GM12878 (cell line): Measurements from ENCODE around the gene ZBTB5. TPM values are rescaled to one million over a fixed set of nuclear protein-coding genes. Genes with fewer than 3 reads are reported as not detected.
A peak's percentile ranks its signal among the peaks of the same experiment; 100 is the strongest.

ENCODE experiments used
- ATAC-seq: fragments of 200-7000 bp; cut with Tn5 transposase; 3 replicates; pipeline ENCODE4 v1.9.1; 2020; ENCODE audit warnings: mild to moderate bottlenecking, moderate library complexity
- BruUV-seq: library from RNA; stranded (reverse); fragments of 400-500 nt; replicated peaks from 2 replicates; lab custom pipeline; 2021; lab: Mats Ljungman, UMichigan
- CTCF ChIA-PET: fragments of 300-600 bp; sonication (Branson Sonifier 250); formaldehyde crosslinking; extraction: SDS; loops from one replicate; lab custom pipeline; 2021; ENCODE audit warnings: inconsistent platforms; lab: Yijun Ruan, JAX
- POLR2A ChIA-PET: fragments of 350-600 bp; formaldehyde crosslinking; extraction: SDS; loops from one replicate; lab custom pipeline; 2021; ENCODE audit warnings: inconsistent platforms; lab: Charles Lee
- RAD21 ChIA-PET: fragments of 300-600 bp; sonication (Branson Sonifier 250); formaldehyde crosslinking; loops from one replicate; lab custom pipeline; 2023; ENCODE audit warnings: antibody characterized with exemption; ENCODE audit not compliant: unreplicated experiment; lab: Charles Lee
- SMC1A ChIA-PET: fragments of 300-600 bp; sonication (Branson Sonifier 250); formaldehyde crosslinking; loops from one replicate; lab custom pipeline; 2023; ENCODE audit not compliant: unreplicated experiment, uncharacterized antibody; lab: Charles Lee
- DNase-seq: peaks from one replicate; pipeline ENCODE4 v3.0.0-alpha.2; 2011; ENCODE audit warnings: low read depth, low spot score
- FAIRE-seq: peaks from 3 replicates; lab custom pipeline; 2011; peaks lifted over from hg19 to GRCh38; lab: Jason Lieb, UNC
- H2AFZ ChIP-seq: 2 replicates; pipeline ENCODE4 v1.6.0; 2011; ENCODE audit warnings: low read depth, low read length, control low read depth; ENCODE audit not compliant: control insufficient read depth
- H3K27ac ChIP-seq: 2 replicates; pipeline ENCODE4 v1.5.1; 2011; ENCODE audit warnings: control low read depth; ENCODE audit not compliant: control insufficient read depth, insufficient read depth
- H3K27me3 ChIP-seq, 2 experiments: replicated peaks in 1 of 2; 2 replicates each; pipeline versions ENCODE4 v1.6.0 to v1.6.1; 2011; ENCODE audit warnings: low read length in 1 of 2; ENCODE audit not compliant: control insufficient read depth in 2 of 2, insufficient read depth in 2 of 2
- H3K36me3 ChIP-seq, 2 experiments: 2 replicates each; pipeline ENCODE4 v1.5.1; 2011; ENCODE audit warnings: low read length in 1 of 2; ENCODE audit not compliant: control insufficient read depth in 2 of 2, insufficient read depth in 2 of 2
- H3K4me1 ChIP-seq: 2 replicates; pipeline ENCODE4 v1.6.1; 2011; ENCODE audit warnings: mild to moderate bottlenecking, low read length, moderate library complexity, mixed read lengths; ENCODE audit not compliant: control insufficient read depth, insufficient read depth
- H3K4me2 ChIP-seq: 2 replicates; pipeline ENCODE4 v1.6.0; 2011; ENCODE audit warnings: control low read depth; ENCODE audit not compliant: control insufficient read depth, insufficient read depth
- H3K4me3 ChIP-seq: fragments of 200-600 bp; sonication (generic); 2 replicates; pipeline ENCODE4 v1.5.1; 2016
- H3K79me2 ChIP-seq: 2 replicates; pipeline ENCODE4 v1.6.0; 2011; ENCODE audit warnings: low read length; ENCODE audit not compliant: control insufficient read depth, insufficient read depth
- H3K9ac ChIP-seq: 2 replicates; pipeline ENCODE4 v1.8.0; 2011; ENCODE audit warnings: low read length, control low read depth, mixed read lengths; ENCODE audit not compliant: control insufficient read depth, insufficient read depth
- H3K9me3 ChIP-seq: replicated peaks from 3 replicates; pipeline ENCODE4 v1.5.1; 2011; ENCODE audit warnings: mild to moderate bottlenecking, low read length; ENCODE audit not compliant: control insufficient read depth, insufficient read depth
- H4K20me1 ChIP-seq: 2 replicates; pipeline ENCODE4 v1.6.0; 2011; ENCODE audit not compliant: control insufficient read depth, insufficient read depth
- BRCA1 ChIP-seq: IDR thresholded peaks from 2 replicates; pipeline ENCODE4 v1.6.1; 2011; ENCODE audit warnings: low read depth, low read length, improper control_type of control experiment
- CREB1 ChIP-seq: IDR thresholded peaks from 2 replicates; pipeline ENCODE4 v1.6.1; 2012; ENCODE audit warnings: low read depth, mild to moderate bottlenecking, inconsistent platforms
- IRF4 ChIP-seq: IDR thresholded peaks from 2 replicates; pipeline ENCODE4 v1.6.1; 2011; ENCODE audit warnings: low read depth, low read length
- LARP7 ChIP-seq: fragments of 450-650 bp; IDR thresholded peaks from 2 replicates; pipeline ENCODE4 v1.6.1; 2017; ENCODE audit warnings: mild to moderate bottlenecking
- MAX ChIP-seq: IDR thresholded peaks from 2 replicates; pipeline ENCODE4 v1.6.1; 2012; ENCODE audit warnings: low read depth, low read length, improper control_type of control experiment
- MLLT1 ChIP-seq: fragments of 450-650 bp; IDR thresholded peaks from 2 replicates; pipeline ENCODE4 v1.6.1; 2016; ENCODE audit warnings: mild to moderate bottlenecking
- MTA2 ChIP-seq: fragments of 450-650 bp; IDR thresholded peaks from 2 replicates; pipeline ENCODE4 v1.6.1; 2016; ENCODE audit warnings: low read depth, mild to moderate bottlenecking, moderate library complexity
- MXI1 ChIP-seq: fragments of 150-350 bp; IDR thresholded peaks from 2 replicates; pipeline ENCODE4 v1.6.1; 2011; ENCODE audit warnings: low read depth, mild to moderate bottlenecking, inconsistent platforms, low read length, improper control_type of control experiment
- NBN ChIP-seq: fragments of 450-650 bp; IDR thresholded peaks from 2 replicates; pipeline ENCODE4 v1.6.1; 2016
- NFYA ChIP-seq: IDR thresholded peaks from 2 replicates; pipeline ENCODE4 v1.6.1; 2011; ENCODE audit warnings: low read depth, mild to moderate bottlenecking, low read length, improper control_type of control experiment, borderline replicate concordance
- PBX3 ChIP-seq: IDR thresholded peaks from 2 replicates; pipeline ENCODE4 v1.6.1; 2011; ENCODE audit warnings: mild to moderate bottlenecking, low read depth, low read length, moderate library complexity; ENCODE audit not compliant: insufficient replicate concordance
- RBBP5 ChIP-seq: fragments of 200-600 bp; sonication (generic); conservative IDR thresholded peaks from 2 replicates; pipeline ENCODE4 v1.6.1; 2016
- SIX5 ChIP-seq: IDR thresholded peaks from 2 replicates; pipeline ENCODE4 v1.6.1; 2011; ENCODE audit warnings: mild to moderate bottlenecking, low read depth, low read length, moderate library complexity; ENCODE audit not compliant: severe bottlenecking
- SPI1 ChIP-seq: IDR thresholded peaks from 2 replicates; pipeline ENCODE4 v1.6.1; 2011; ENCODE audit warnings: low read depth, mild to moderate bottlenecking, low read length, moderate library complexity, borderline replicate concordance; ENCODE audit not compliant: insufficient read depth
- USF2 ChIP-seq: IDR thresholded peaks from 2 replicates; pipeline ENCODE4 v1.6.1; 2011; ENCODE audit warnings: low read depth, low read length, improper control_type of control experiment, borderline replicate concordance
- ZNF687 ChIP-seq: fragments of 450-650 bp; IDR thresholded peaks from 2 replicates; pipeline ENCODE4 v1.6.1; 2017; ENCODE audit warnings: mild to moderate bottlenecking, moderate library complexity
- WGBS: methylation state at CpG from one replicate; pipeline ENCODE4 v1.1.6; 2016; ENCODE audit warnings: low lambda C conversion rate; ENCODE audit not compliant: insufficient replicate concordance, insufficient coverage; ENCODE audit errors: missing lambda C conversion rate; 5-methylcytosine and 5-hydroxymethylcytosine counted together
- in situ Hi-C: fragments of 300-500 bp; cut with MboI; formaldehyde crosslinking; loops from 9 replicates; pipeline ENCODE4 v1.14.3; 2018; ENCODE audit warnings: mixed read lengths
- intact Hi-C: fragments of 100-400 bp; cut with micrococcal nuclease; formaldehyde crosslinking; loops from one replicate; pipeline ENCODE4 v1.14.2; 2022; ENCODE audit not compliant: unreplicated experiment
- polyA plus RNA-seq, 11 experiments: library from polyadenylated mRNA; depleted of rRNA in 4 of 11; unstranded in 6 of 11; stranded (reverse) in 5 of 11; fragments of >200 nt; fragmentation: Nextera tagmentation in 4 of 11; fragmentation: Illumina TruSeq in 1 of 11; extraction: Ambion mirVana in 4 of 11; extraction: Trizol in 1 of 11; gene quantifications; 1 replicate in 1 of 11; 2 replicates in 10 of 11; pipeline versions ENCODE4 v1.2.1 to v1.2.3, GENCODE V29; 2011 to 2016; ENCODE audit warnings: inconsistent platforms in 2 of 11, missing spikeins in 2 of 11, low read depth in 1 of 11
- total RNA-seq, 4 experiments: library from RNA; depleted of rRNA in 3 of 4; stranded (reverse); fragments of >200 nt in 3 of 4; fragmentation: Illumina TruSeq in 1 of 4; extraction: Trizol in 1 of 4; gene quantifications; 2 replicates each; pipeline versions ENCODE4 v1.2.1 to v1.2.3, GENCODE V29; 2013 to 2021

The ZBTB5 gene
- total and polyA plus RNA-seq, 10 of the 15 experiments (the other 5 are each of a cell fraction or from before 2014, with no cell fraction given) = 1.4 to 32.5 (median 12.1) TPM

GRCh38 chr9:37395229-37395628 lies 70.0 kb downstream of the ZBTB5 start:
- H3K9ac ChIP-seq = no peak overlapping the region
- H3K4me2 ChIP-seq = no peak overlapping the region
- peaks cover 24% of the 10 kb centered on the region for H3K4me1 ChIP-seq
- H2AFZ ChIP-seq = peak overlapping the region; percentile 29; the same call in 1 of the 2 replicates
- no peaks in the 10 kb centered on the region for H3K36me3 ChIP-seq
- WGBS = 77% methylated on average over 12 of the region's 12 CpGs
- in situ Hi-C loops (no loop called here), intact Hi-C loops (no loop called here)
- no TSS peak for BruUV-seq
- no peaks in the 10 kb centered on the region; the same call in 2 of the 3 replicates for H3K9me3 ChIP-seq
- H4K20me1 ChIP-seq = no peaks in the 10 kb centered on the region
- DNase-seq (no peak), ATAC-seq (no peak), FAIRE-seq (no peak)
- RAD21 ChIA-PET = interaction anchor here (0.9 kb wide), 1 partner anchor 16 kb away, joined by 3 read pairs; no protein-coding TSS in a partner anchor
- CTCF ChIA-PET = interaction anchor here (1.4 to 2.4 kb wide), 4 partner anchors 12 to 16 kb away, joined by 3 to 17 read pairs (median 8); no protein-coding TSS in a partner anchor
- peaks cover 1% of the 10 kb centered on the region; the same call in 1 of the 2 replicates for H3K79me2 ChIP-seq
- SMC1A ChIA-PET = interaction anchor here (0.9 to 1.0 kb wide), 2 partner anchors 73 to 522 kb away, joined by 3 to 4 read pairs; no protein-coding TSS in a partner anchor
- H3K4me3 ChIP-seq = no peak overlapping the region
- no peaks in the 10 kb centered on the region for H3K27me3 ChIP-seq
- POLR2A ChIA-PET = interaction anchor here (1.1 to 2.5 kb wide), 3 partner anchors 7 to 18 kb away, joined by 3 to 8 read pairs (median 4); no protein-coding TSS in a partner anchor
- no peak overlapping the region for H3K27ac ChIP-seq
- no peak for TF ChIP-seq PBX3
- TF ChIP-seq NFYA = no peak
- no peak for TF ChIP-seq USF2
- no peak for TF ChIP-seq NBN
- no peak for TF ChIP-seq SPI1
- TF ChIP-seq MLLT1 = no peak
- no peak for TF ChIP-seq ZNF687
- no peak for TF ChIP-seq MTA2
- no peak for TF ChIP-seq MXI1
- TF ChIP-seq RBBP5 = no peak
- TF ChIP-seq MAX = no peak
- no peak for TF ChIP-seq BRCA1
- TF ChIP-seq CREB1 = no peak
- TF ChIP-seq SIX5 = no peak
- no peak for TF ChIP-seq LARP7
- no peak for TF ChIP-seq IRF4
